IMR-90 (cell line): Measurements from ENCODE around the gene COX14. TPM values are rescaled to one million over a fixed set of nuclear protein-coding genes. Genes with fewer than 3 reads are reported as not detected.

Experiments used
- ATAC-seq: fragments of 200-7000 bp; cut with Tn5 transposase; 2 replicates; pipeline ENCODE4 v1.9.1; 2020; ENCODE audit warnings: low read depth, mild to moderate bottlenecking, moderate library complexity
- BruUV-seq: library from RNA; stranded (reverse); fragments of 400-500 nt; replicated peaks from 2 replicates; lab custom pipeline; 2021; lab: Mats Ljungman, UMichigan
- CTCF ChIA-PET: fragments of 300-600 bp; formaldehyde crosslinking; extraction: SDS; loops from one replicate; lab custom pipeline; 2021; ENCODE audit warnings: antibody characterized with exemption; lab: Yijun Ruan, JAX
- POLR2A ChIA-PET: fragments of 300-600 bp; sonication (Branson Sonifier 250); formaldehyde crosslinking; loops from one replicate; lab custom pipeline; 2022; ENCODE audit warnings: antibody characterized with exemption; ENCODE audit not compliant: unreplicated experiment; lab: Charles Lee
- DNase-seq: peaks from one replicate; pipeline ENCODE4 v3.0.0; 2013
- H2AFZ ChIP-seq: replicated peaks from 2 replicates; pipeline ENCODE3; 2013; ENCODE audit warnings: low read length, mild to moderate bottlenecking; ENCODE audit not compliant: poor library complexity
- H2AK5ac ChIP-seq: 2 replicates; pipeline ENCODE4 v1.6.1; 2013; ENCODE audit warnings: low read depth, low read length, inconsistent platforms
- H2AK9ac ChIP-seq: replicated peaks from 2 replicates; pipeline ENCODE3; 2013; ENCODE audit warnings: mild to moderate bottlenecking, low read depth, low read length, moderate library complexity; ENCODE audit not compliant: poor library complexity
- H2BK120ac ChIP-seq: 2 replicates; pipeline ENCODE4 v1.6.1; 2013; ENCODE audit warnings: low read depth, low read length, inconsistent platforms
- H2BK15ac ChIP-seq: 3 replicates; pipeline ENCODE4 v1.6.1; 2013; ENCODE audit warnings: low read depth, low read length, inconsistent platforms
- H2BK20ac ChIP-seq: 2 replicates; pipeline ENCODE4 v1.6.1; 2013; ENCODE audit warnings: low read depth, mild to moderate bottlenecking, inconsistent platforms, low read length, moderate library complexity
- H2BK5ac ChIP-seq: 2 replicates; pipeline ENCODE4 v1.6.1; 2013; ENCODE audit warnings: mild to moderate bottlenecking, low read depth, low read length, inconsistent platforms; ENCODE audit not compliant: poor library complexity, severe bottlenecking
- H3K14ac ChIP-seq: replicated peaks from 2 replicates; pipeline ENCODE4 v1.6.1; 2013; ENCODE audit warnings: low read depth, low read length, inconsistent platforms
- H3K18ac ChIP-seq: 2 replicates; pipeline ENCODE4 v1.6.1; 2013; ENCODE audit warnings: low read depth, low read length, control low read depth
- H3K23ac ChIP-seq: 2 replicates; pipeline ENCODE4 v1.6.1; 2013; ENCODE audit warnings: low read depth, low read length, inconsistent platforms
- H3K27ac ChIP-seq: 2 replicates; pipeline ENCODE4 v1.5.1; 2013; ENCODE audit warnings: mild to moderate bottlenecking, control low read depth, low read length; ENCODE audit not compliant: insufficient read depth
- H3K27me3 ChIP-seq: 2 replicates; pipeline ENCODE4 v1.6.1; 2013; ENCODE audit warnings: low read length; ENCODE audit not compliant: control insufficient read depth, insufficient read depth
- H3K36me3 ChIP-seq: 2 replicates; pipeline ENCODE4 v1.6.1; 2013; ENCODE audit warnings: low read length, mixed read lengths; ENCODE audit not compliant: control insufficient read depth, insufficient read depth
- H3K4ac ChIP-seq: 2 replicates; pipeline ENCODE4 v1.6.1; 2013; ENCODE audit warnings: low read depth, low read length, inconsistent platforms
- H3K4me1 ChIP-seq: 2 replicates; pipeline ENCODE4 v1.6.1; 2013; ENCODE audit warnings: low read length, mixed read lengths; ENCODE audit not compliant: control insufficient read depth, insufficient read depth
- H3K4me2 ChIP-seq: 2 replicates; pipeline ENCODE4 v1.6.1; 2013; ENCODE audit warnings: low read depth, mild to moderate bottlenecking, control low read depth, low read length, moderate library complexity
- H3K4me3 ChIP-seq: 2 replicates; pipeline ENCODE4 v1.5.1; 2013; ENCODE audit warnings: low read depth, mild to moderate bottlenecking, control low read depth, low read length, moderate library complexity; ENCODE audit not compliant: insufficient read depth
- H3K56ac ChIP-seq: 2 replicates; pipeline ENCODE4 v1.6.1; 2013; ENCODE audit warnings: low read length, inconsistent platforms; ENCODE audit not compliant: insufficient read depth; ENCODE audit errors: extremely low read depth
- H3K79me1 ChIP-seq, 2 experiments: 2 replicates each; pipeline ENCODE4 v1.6.1; 2013; ENCODE audit warnings: low read length in 2 of 2, inconsistent platforms in 1 of 2, low read depth in 1 of 2
- H3K9ac ChIP-seq: 2 replicates; pipeline ENCODE4 v1.6.1; 2013; ENCODE audit warnings: low read depth, low read length, control low read depth
- H3K9me1 ChIP-seq: 2 replicates; pipeline ENCODE4 v1.6.1; 2013; ENCODE audit warnings: low read length, inconsistent platforms; ENCODE audit not compliant: insufficient read depth
- H3K9me3 ChIP-seq: 2 replicates; pipeline ENCODE4 v1.6.1; 2013; ENCODE audit warnings: low read length; ENCODE audit not compliant: control insufficient read depth, insufficient read depth
- H4K20me1 ChIP-seq: 2 replicates; pipeline ENCODE4 v1.6.1; 2013; ENCODE audit warnings: low read length, inconsistent platforms; ENCODE audit not compliant: insufficient read depth
- H4K5ac ChIP-seq: 2 replicates; pipeline ENCODE4 v1.6.1; 2013; ENCODE audit warnings: mild to moderate bottlenecking, low read depth, low read length, control low read depth
- H4K8ac ChIP-seq, 2 experiments: 2 replicates each; pipeline ENCODE4 v1.6.1; 2013; ENCODE audit warnings: low read depth in 2 of 2, low read length in 2 of 2, control low read depth in 1 of 2, inconsistent platforms in 1 of 2
- H4K91ac ChIP-seq: 2 replicates; pipeline ENCODE4 v1.6.1; 2013; ENCODE audit warnings: low read depth, low read length, inconsistent platforms; ENCODE audit not compliant: insufficient read depth
- CHD1 ChIP-seq: IDR thresholded peaks from 2 replicates; pipeline ENCODE4 v1.6.1; 2012; ENCODE audit warnings: low read depth, low read length, improper control_type of control experiment
- FOS ChIP-seq: fragments of 150-350 bp; IDR thresholded peaks from 2 replicates; pipeline ENCODE4 v1.6.1; 2016; ENCODE audit warnings: low read depth, low read length
- MAFK ChIP-seq: IDR thresholded peaks from 2 replicates; pipeline ENCODE4 v1.6.1; 2012; ENCODE audit warnings: low read depth, low read length, improper control_type of control experiment
- MAZ ChIP-seq: IDR thresholded peaks from 2 replicates; pipeline ENCODE4 v1.6.1; 2012; ENCODE audit warnings: low read depth, mild to moderate bottlenecking, low read length, improper control_type of control experiment, moderate library complexity, borderline replicate concordance
- MXI1 ChIP-seq: IDR thresholded peaks from 2 replicates; pipeline ENCODE4 v1.6.1; 2012; ENCODE audit warnings: low read depth, mild to moderate bottlenecking, low read length, moderate library complexity, borderline replicate concordance
- NFE2L2 ChIP-seq: fragments of 150-350 bp; IDR thresholded peaks from 2 replicates; pipeline ENCODE4 v1.6.1; 2016; ENCODE audit warnings: low read depth, mild to moderate bottlenecking, low read length
- RAD21 ChIP-seq: IDR thresholded peaks from 2 replicates; pipeline ENCODE4 v1.6.1; 2012; ENCODE audit warnings: low read length, improper control_type of control experiment
- RCOR1 ChIP-seq: IDR thresholded peaks from 2 replicates; pipeline ENCODE4 v1.6.1; 2012; ENCODE audit warnings: mild to moderate bottlenecking, low read length, improper control_type of control experiment; ENCODE audit not compliant: insufficient replicate concordance
- RFX5 ChIP-seq: IDR thresholded peaks from 2 replicates; pipeline ENCODE4 v1.8.0; 2012; ENCODE audit warnings: low read depth, mild to moderate bottlenecking, low read length, moderate library complexity
- WGBS, 2 experiments: methylation state at CpG; one replicate each; pipeline versions ENCODE4 v1.1.5 to v1.1.7; 2013; ENCODE audit warnings: missing lambda C conversion rate in 2 of 2; ENCODE audit not compliant: insufficient read length in 1 of 2; ENCODE audit errors: extremely low coverage in 2 of 2; 5-methylcytosine and 5-hydroxymethylcytosine counted together
- dilution Hi-C: fragments of 300-500 bp; cut with HindIII; formaldehyde crosslinking; loops from one replicate; pipeline ENCODE4 v1.14.3; 2018; ENCODE audit warnings: low sequenced_read_pairs; ENCODE audit not compliant: unreplicated experiment
- in situ Hi-C: fragments of 300-500 bp; cut with MboI; formaldehyde crosslinking; loops from 3 replicates; pipeline ENCODE4 v1.14.3; 2019; ENCODE audit warnings: low sequenced_read_pairs, inconsistent platforms, mixed read lengths
- intact Hi-C: fragments of 100-400 bp; cut with micrococcal nuclease; formaldehyde crosslinking; loops from 2 replicates; pipeline ENCODE4 v1.10.0; 2022
- polyA plus RNA-seq, 3 experiments: library from polyadenylated mRNA; depleted of rRNA; stranded (reverse); fragments of >200 nt; gene quantifications; 2 replicates each; pipeline ENCODE4 v1.2.3, GENCODE V29; 2012; ENCODE audit warnings: low replicate concordance in 1 of 3
- total RNA-seq: library from RNA; depleted of rRNA; stranded (reverse); fragments of >200 nt; gene quantifications from 2 replicates; pipeline ENCODE4 v1.2.3, GENCODE V29; 2012
- TF ChIP-seq, protein P1 (sequence below): fragments of 150-350 bp; IDR thresholded peaks from 2 replicates; pipeline ENCODE4 v1.6.1; 2017; ENCODE audit warnings: mild to moderate bottlenecking, antibody characterized with exemption, low read length, low read depth
- TF ChIP-seq, protein P2 (sequence below): fragments of 150-350 bp; IDR thresholded peaks from 2 replicates; pipeline ENCODE4 v1.6.1; 2016; ENCODE audit warnings: low read depth, mild to moderate bottlenecking, low read length, moderate library complexity, borderline replicate concordance

Gene COX14
- total and polyA plus RNA-seq, 2 of the 4 experiments (the other 2 are of a cell fraction), result 30.8 to 81.8 TPM

DNA sequence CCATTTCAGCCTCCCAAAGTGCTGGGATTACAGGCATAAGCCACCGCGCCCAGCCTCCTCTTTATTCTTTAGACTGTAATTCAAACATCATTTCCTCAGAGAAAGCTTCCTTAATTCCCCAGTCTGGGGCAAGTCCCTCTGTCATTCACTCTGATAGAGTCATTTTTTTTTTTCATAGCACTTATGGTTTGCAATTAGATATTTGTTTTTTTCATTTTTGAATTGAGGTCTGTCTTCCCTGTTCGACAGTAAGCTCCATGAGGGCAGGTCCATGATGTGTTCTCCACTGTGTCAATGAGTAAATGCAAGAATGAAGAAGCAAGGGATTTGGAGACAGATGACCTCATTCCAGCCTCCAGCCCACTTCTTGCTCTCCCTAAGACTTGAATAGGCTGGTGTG, 42.5 kb upstream of the COX14 start:
- Histone ChIP-seq H2AFZ (no peak overlapping the region), H3K56ac (no peak overlapping the region), H3K79me1 (no peaks in the 10 kb centered on the region), H3K36me3 (no peaks in the 10 kb centered on the region), H3K4me2 (no peak overlapping the region), H2BK20ac (no peak overlapping the region), H3K9ac (no peak overlapping the region), H3K18ac (no peak overlapping the region), H3K9me3 (no peaks in the 10 kb centered on the region), H3K4me1 (peaks cover 8% of the 10 kb centered on the region), H3K23ac (no peak overlapping the region), H3K4me3 (no peak overlapping the region), H2BK15ac (no peak overlapping the region), H3K14ac (no peak overlapping the region), H2BK120ac (no peak overlapping the region), H4K20me1 (no peaks in the 10 kb centered on the region; the same call in 1 of the 2 replicates), H3K4ac (no peak overlapping the region), H2AK5ac (no peak overlapping the region), H3K27ac (no peak overlapping the region), H2BK5ac (no peak overlapping the region), H3K27me3 (no peaks in the 10 kb centered on the region), H4K5ac (no peak overlapping the region), H4K91ac (no peak overlapping the region), H4K8ac (no peak overlapping the region), H3K9me1 (0 out of 2 replicates have a peak, but pooled peaks cover 7% of the 10 kb centered on the region), H2AK9ac (no peak overlapping the region)
- no peak for DNase-seq
- dilution Hi-C loops (no loop called here), in situ Hi-C loops (loop anchor here (5.0 kb wide), 1 partner anchor 292 kb away; no protein-coding TSS in a partner anchor), intact Hi-C loops (no loop called here)
- TF ChIP-seq, protein P1, sequence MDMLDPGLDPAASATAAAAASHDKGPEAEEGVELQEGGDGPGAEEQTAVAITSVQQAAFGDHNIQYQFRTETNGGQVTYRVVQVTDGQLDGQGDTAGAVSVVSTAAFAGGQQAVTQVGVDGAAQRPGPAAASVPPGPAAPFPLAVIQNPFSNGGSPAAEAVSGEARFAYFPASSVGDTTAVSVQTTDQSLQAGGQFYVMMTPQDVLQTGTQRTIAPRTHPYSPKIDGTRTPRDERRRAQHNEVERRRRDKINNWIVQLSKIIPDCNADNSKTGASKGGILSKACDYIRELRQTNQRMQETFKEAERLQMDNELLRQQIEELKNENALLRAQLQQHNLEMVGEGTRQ, result no peak
- TF ChIP-seq NFE2L2, result no peak
- TF ChIP-seq, protein P2, sequence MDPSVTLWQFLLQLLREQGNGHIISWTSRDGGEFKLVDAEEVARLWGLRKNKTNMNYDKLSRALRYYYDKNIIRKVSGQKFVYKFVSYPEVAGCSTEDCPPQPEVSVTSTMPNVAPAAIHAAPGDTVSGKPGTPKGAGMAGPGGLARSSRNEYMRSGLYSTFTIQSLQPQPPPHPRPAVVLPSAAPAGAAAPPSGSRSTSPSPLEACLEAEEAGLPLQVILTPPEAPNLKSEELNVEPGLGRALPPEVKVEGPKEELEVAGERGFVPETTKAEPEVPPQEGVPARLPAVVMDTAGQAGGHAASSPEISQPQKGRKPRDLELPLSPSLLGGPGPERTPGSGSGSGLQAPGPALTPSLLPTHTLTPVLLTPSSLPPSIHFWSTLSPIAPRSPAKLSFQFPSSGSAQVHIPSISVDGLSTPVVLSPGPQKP, result no peak
- no peak for TF ChIP-seq FOS
- TF ChIP-seq RAD21, result no peak
- no peak for TF ChIP-seq MAFK
- TF ChIP-seq CHD1, result no peak
- TF ChIP-seq RFX5, result no peak
- TF ChIP-seq MAZ, result no peak
- TF ChIP-seq MXI1, result no peak
- TF ChIP-seq RCOR1, result no peak
- CTCF ChIA-PET, result interaction anchor here (1.0 to 2.1 kb wide), 2 partner anchors 95 to 102 kb away, joined by 6 to 33 read pairs; no protein-coding TSS in a partner anchor
- no TSS peak for BruUV-seq
- WGBS, 2 experiments, result no CpG with 5 or more reads among the region's 3 CpGs
- no peak for ATAC-seq
- POLR2A ChIA-PET, result no interaction called here
